GM18505 (cell line): ENCODE results near the gene ROR1.

Experiments used
- ATAC-seq: cut with Tn5 transposase; IDR thresholded peaks from one replicate; pipeline ENCODE4 v1.9.1; 2021; ENCODE audit not compliant: unreplicated experiment
- POLR2A ChIP-seq: IDR thresholded peaks from 4 replicates; pipeline ENCODE4 v1.6.1; 2011; ENCODE audit warnings: borderline replicate concordance; ENCODE audit not compliant: insufficient read depth, insufficient read length; ENCODE audit errors: extremely low read depth

Gene ROR1

GRCh38 chr1:64046243-64046642 is 272.4 kb downstream of the ROR1 start:
- ATAC-seq, result no peak
- no peak for TF ChIP-seq POLR2A

DNA sequence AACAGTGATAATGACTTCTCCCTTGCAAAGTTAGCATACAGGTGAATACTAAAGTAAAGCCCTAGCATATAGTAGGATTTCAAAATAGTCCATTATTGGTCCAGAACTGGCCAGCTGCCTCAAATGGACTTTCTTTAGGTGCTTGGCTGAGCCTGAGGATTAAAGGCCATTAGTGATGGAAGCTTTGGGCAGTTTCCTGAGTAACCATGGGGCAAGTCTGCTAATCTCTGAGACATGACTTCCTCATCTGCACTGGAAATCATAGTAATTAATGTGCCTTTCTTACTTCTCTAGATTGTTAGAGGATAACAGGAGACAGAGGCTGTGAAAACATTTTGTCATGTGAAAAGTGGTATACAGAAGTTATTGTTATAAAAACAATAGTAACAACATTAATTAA is 273.1 kb downstream of the ROR1 start:
- no peak for ATAC-seq
- no peak for TF ChIP-seq POLR2A

DNA sequence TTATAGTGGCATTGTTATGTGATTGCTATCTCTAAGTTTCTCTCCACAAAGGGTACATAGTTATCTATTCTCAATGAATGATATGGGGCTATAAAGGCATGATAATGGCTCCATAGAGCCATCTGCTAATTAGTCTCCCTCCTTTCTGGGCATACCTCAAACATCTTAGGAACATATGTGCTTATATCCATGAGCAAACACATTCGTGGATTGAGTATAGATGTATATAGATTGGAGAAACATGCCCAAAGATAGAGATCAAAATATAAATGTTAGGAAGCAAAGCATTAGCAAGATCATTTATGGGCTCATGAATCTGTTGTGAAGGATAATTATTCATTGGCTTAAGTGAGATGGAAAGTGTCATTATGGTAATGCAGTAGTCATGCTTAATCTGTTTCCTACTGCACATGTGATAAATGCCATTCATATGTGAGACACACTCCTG is 273.8 kb downstream of the ROR1 start:
- ATAC-seq, result no peak
- no peak for TF ChIP-seq POLR2A

GRCh38 chr1:64049900-64050540 is 276.2 kb downstream of the ROR1 start:
- no peak for ATAC-seq
- TF ChIP-seq POLR2A, result no peak

DNA sequence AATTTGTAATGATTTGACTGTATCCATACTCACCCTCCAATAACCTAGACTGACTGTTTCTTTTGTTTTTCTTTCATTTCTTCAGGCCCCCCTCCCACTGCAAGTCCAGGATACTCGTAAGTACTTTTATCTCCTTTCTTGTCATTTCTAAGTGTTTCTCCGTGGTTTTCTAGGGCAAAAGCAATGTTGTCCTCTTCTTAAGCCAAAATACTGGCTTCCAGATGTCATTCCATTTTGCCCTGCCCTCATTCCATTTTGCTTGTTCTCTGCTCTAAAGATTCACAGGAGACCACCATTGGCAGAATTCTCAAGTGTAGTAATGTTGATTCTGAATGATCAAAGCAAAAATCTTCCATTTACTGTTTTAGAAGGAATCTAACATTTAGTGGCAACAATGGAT is 276.8 kb downstream of the ROR1 start:
- TF ChIP-seq POLR2A, result no peak
- ATAC-seq, result no peak

- no peak for ATAC-seq
- TF ChIP-seq POLR2A, result no peak
These were observed 278.0 kb downstream of the ROR1 start for GRCh38 chr1:64051796-64052195.

- no peak for ATAC-seq
- TF ChIP-seq POLR2A, result no peak
These were observed 279.0 kb downstream of the ROR1 start for GRCh38 chr1:64052777-64053176.

- no peak for ATAC-seq
- no peak for TF ChIP-seq POLR2A
These were observed 281.5 kb downstream of the ROR1 start for GRCh38 chr1:64055310-64055709.

DNA sequence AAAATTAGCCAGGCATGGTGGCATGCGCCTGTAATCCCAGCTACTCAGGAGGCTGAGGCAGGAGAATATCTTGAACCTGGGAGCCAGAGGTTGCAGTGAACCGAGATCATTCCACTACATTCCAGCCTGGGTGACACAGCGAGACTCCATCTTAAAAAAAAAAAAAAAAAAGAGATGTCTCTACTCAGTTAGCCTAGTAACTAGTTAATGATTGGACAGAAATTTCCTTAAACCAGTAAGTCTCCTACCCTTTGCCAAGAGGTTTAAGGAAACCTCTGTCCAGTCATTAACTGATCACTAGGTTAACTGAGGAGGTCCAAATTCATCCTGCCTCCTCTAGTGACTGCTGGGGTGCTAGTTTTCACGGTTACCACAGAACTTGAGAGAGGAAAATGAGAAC is 285.7 kb downstream of the ROR1 start:
- no peak for ATAC-seq
- no peak for TF ChIP-seq POLR2A

GRCh38 chr1:64060611-64061302 is 286.9 kb downstream of the ROR1 start:
- ATAC-seq, result no peak
- no peak for TF ChIP-seq POLR2A

DNA sequence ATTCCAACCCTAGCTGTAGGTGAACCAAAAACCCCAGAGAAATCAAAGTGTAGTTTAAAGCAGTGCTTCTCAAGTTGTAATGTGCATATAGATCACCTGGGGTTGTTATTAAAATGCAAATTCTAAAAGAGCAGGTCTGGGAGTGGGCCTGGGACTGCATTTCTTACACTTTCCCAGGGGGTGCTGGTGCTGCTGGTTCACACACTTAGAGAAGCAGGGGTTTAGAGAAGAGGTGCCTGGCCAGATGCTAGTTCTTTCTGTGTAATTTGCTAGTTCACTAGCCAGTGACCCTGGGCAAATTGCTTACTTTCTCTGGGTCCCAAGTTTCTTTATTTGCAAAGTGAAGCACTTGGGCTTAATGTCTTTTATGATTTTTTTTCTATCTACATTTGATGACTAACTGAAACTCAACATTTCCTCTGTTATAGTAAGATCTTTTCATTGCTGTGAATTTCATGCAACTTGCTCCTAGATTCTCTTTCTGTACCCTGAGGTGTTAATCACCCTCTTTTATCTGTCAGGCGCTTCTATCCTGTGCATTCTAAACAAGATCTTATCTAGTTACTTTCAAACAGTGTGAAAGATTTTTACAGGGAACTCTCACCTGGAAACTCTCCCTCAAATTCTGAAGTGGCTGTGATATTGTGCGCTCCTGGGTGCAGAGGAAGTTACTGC is 287.8 kb downstream of the ROR1 start:
- no peak for ATAC-seq
- TF ChIP-seq POLR2A, result no peak

DNA sequence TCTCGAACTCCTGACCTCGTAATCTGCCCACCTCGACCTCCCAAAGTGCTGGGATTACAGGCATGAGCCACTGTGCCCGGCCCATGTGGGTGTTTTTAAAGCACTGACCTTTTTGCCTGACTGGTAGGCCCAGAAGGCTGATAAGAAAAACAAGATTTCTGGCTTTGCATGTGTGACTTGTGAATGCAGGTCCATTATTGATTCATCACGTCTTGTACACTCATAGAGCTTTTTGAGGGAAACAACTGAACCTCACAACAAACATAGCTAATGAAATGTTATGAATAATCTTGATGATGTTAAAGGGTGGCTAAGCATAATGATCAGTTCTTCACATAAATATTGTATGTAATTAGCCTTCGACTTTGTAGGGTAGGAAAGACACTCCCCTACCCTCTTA is 288.7 kb downstream of the ROR1 start:
- TF ChIP-seq POLR2A, result no peak
- ATAC-seq, result no peak

DNA sequence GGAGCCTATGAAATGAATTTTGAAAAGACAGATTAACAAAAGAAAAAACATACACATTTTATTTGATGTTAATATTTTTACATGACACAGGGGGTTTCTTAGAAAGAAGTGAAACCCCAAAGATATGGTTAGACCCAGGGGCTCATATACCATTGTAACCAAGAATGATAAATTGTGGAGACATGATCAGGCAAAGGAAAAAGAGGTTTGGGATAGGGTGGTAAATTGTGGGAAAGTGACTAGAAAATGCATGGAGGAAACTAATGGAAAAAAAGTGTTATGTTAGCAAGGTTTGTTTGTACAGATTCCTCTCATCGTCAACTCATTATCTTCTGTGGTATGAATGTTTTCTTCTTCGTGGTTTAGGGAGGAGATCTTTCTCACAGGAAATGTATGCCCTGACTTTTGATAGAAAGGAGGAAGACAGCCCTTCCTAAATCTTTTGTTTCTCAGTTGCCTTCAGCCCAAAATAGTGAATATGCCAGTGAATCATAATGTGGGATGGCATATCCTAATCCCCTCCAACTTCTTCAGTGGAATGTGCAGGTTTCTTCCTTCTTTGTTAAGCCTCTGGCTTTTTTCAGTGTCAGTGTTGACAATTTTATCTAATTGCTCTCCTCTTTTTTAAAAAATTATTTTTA is 289.2 kb downstream of the ROR1 start:
- no peak for TF ChIP-seq POLR2A
- no peak for ATAC-seq
